Panc1 (cell line): Measurements from ENCODE around the gene ARID4B. TPM values are rescaled to one million over a fixed set of nuclear protein-coding genes. Genes with fewer than 3 reads are reported as not detected.

Experiments
- ATAC-seq: fragments of 200-7000 bp; cut with Tn5 transposase; 2 replicates; pipeline ENCODE4 v1.9.1; 2020; ENCODE audit warnings: mild to moderate bottlenecking, moderate library complexity
- BruUV-seq: library from RNA; stranded (reverse); fragments of 400-500 nt; replicated peaks from 2 replicates; lab custom pipeline; 2021; lab: Mats Ljungman, UMichigan
- CTCF ChIA-PET: fragments of 300-600 bp; sonication (Branson Sonifier 250); formaldehyde crosslinking; loops from one replicate; lab custom pipeline; 2022; ENCODE audit warnings: antibody characterized with exemption; lab: Charles Lee
- POLR2A ChIA-PET: fragments of 300-600 bp; sonication (Branson Sonifier 250); formaldehyde crosslinking; loops from one replicate; lab custom pipeline; 2022; ENCODE audit warnings: antibody characterized with exemption; lab: Charles Lee
- DNase-seq: peaks from one replicate; pipeline ENCODE4 v3.0.0-alpha.2; 2010; ENCODE audit warnings: low read depth, low spot score
- H3K27ac ChIP-seq: 2 replicates; pipeline ENCODE4 v1.5.1; 2011; ENCODE audit warnings: mild to moderate bottlenecking, low read length, inconsistent platforms
- H3K27me3 ChIP-seq: fragments of 200-500 bp; sonication (Bioruptor generic); 2 replicates; pipeline ENCODE4 v1.6.0; 2014; ENCODE audit warnings: low read length, inconsistent platforms; ENCODE audit not compliant: control insufficient read depth, insufficient read depth
- H3K36me3 ChIP-seq: fragments of 200-500 bp; sonication (Bioruptor generic); 2 replicates; pipeline ENCODE4 v1.5.1; 2014; ENCODE audit warnings: inconsistent platforms, mild to moderate bottlenecking, low read length, moderate library complexity; ENCODE audit not compliant: control insufficient read depth, insufficient read depth
- H3K4me1 ChIP-seq: 2 replicates; pipeline ENCODE4 v1.5.1; 2011; ENCODE audit warnings: inconsistent platforms, mild to moderate bottlenecking, low read length, moderate library complexity; ENCODE audit not compliant: control insufficient read depth, insufficient read depth
- H3K4me3 ChIP-seq, 2 experiments: 2 replicates each; pipeline ENCODE4 v1.5.1; 2011 to 2012; ENCODE audit warnings: low read depth in 2 of 2, low read length in 2 of 2, mild to moderate bottlenecking in 2 of 2, inconsistent platforms in 1 of 2, moderate library complexity in 1 of 2
- H3K9me3 ChIP-seq: fragments of 200-500 bp; sonication (Bioruptor generic); 2 replicates; pipeline ENCODE4 v1.5.1; 2014; ENCODE audit warnings: low read depth, mild to moderate bottlenecking, inconsistent platforms, low read length, moderate library complexity; ENCODE audit not compliant: control insufficient read depth, insufficient read depth
- CTCF ChIP-seq: fragments of 450-650 bp; IDR thresholded peaks from 2 replicates; pipeline ENCODE4 v1.5.1; 2017; ENCODE audit warnings: mild to moderate bottlenecking
- POLR2AphosphoS5 ChIP-seq: IDR thresholded peaks from 2 replicates; pipeline ENCODE4 v1.6.1; 2012; ENCODE audit warnings: mild to moderate bottlenecking, low read depth, low read length, moderate library complexity
- REST ChIP-seq, 2 experiments: IDR thresholded peaks; 2 replicates each; pipeline ENCODE4 v1.6.1; 2011 to 2012; ENCODE audit warnings: low read depth in 2 of 2, control low read depth in 1 of 2, low read length in 1 of 2, mild to moderate bottlenecking in 1 of 2, moderate library complexity in 1 of 2; ENCODE audit not compliant: insufficient read depth in 1 of 2
- SIN3A ChIP-seq: IDR thresholded peaks from 2 replicates; pipeline ENCODE4 v1.6.1; 2012; ENCODE audit warnings: low read depth, mild to moderate bottlenecking, low read length, moderate library complexity, borderline replicate concordance; ENCODE audit not compliant: insufficient read depth
- TCF7L2 ChIP-seq: IDR thresholded peaks from 2 replicates; pipeline ENCODE4 v1.6.1; 2011; ENCODE audit warnings: mild to moderate bottlenecking, low read depth, low read length, inconsistent platforms
- in situ Hi-C: cut with HindIII; loops from 2 replicates; pipeline ENCODE4 v1.10.0; 2016; ENCODE audit warnings: low sequenced_read_pairs, low pct_unique_long_range_greater_than_20kb
- intact Hi-C: fragments of 100-400 bp; cut with micrococcal nuclease; formaldehyde crosslinking; loops from one replicate; pipeline ENCODE4 v1.10.0; 2022; ENCODE audit not compliant: unreplicated experiment
- total RNA-seq: library from RNA; stranded (reverse); gene quantifications from one replicate; pipeline ENCODE4 v1.2.1, GENCODE V29; 2021; ENCODE audit not compliant: unreplicated experiment

The ARID4B gene
- total RNA-seq, 1 experiment from 2014 or later = 37.5 TPM

GRCh38 chr1:235149824-235150223 lies 178.2 kb downstream of the ARID4B start:
- ATAC-seq (no peak), DNase-seq (no peak)
- H3K4me3 ChIP-seq = no peak overlapping the region
- intact Hi-C loops (no loop called here), in situ Hi-C loops (no loop called here)
- CTCF ChIA-PET = no interaction called here
- BruUV-seq = no TSS peak
- POLR2A ChIA-PET = no interaction called here
- no peaks in the 10 kb centered on the region for H3K27me3 ChIP-seq
- TF ChIP-seq REST (IDR thresholded peaks at IDR 0.05; ENCODE audit: insufficient read depth in 1 of 2, low read depth in 2 of 2, low read length in 1 of 2) = no peak
- TF ChIP-seq SIN3A = no peak
- TF ChIP-seq CTCF = no peak
- no peak for TF ChIP-seq TCF7L2
- TF ChIP-seq POLR2AphosphoS5 = no peak
- H3K36me3 ChIP-seq = peaks cover 21% of the 10 kb centered on the region
- H3K4me1 ChIP-seq = no peaks in the 10 kb centered on the region
- H3K9me3 ChIP-seq = no peaks in the 10 kb centered on the region
- no peak overlapping the region for H3K27ac ChIP-seq

GRCh38 chr1:235147269-235147668 lies 180.7 kb downstream of the ARID4B start:
- H3K9me3 ChIP-seq = no peaks in the 10 kb centered on the region
- no peaks in the 10 kb centered on the region for H3K4me1 ChIP-seq
- DNase-seq (no peak), ATAC-seq (no peak)
- TF ChIP-seq POLR2AphosphoS5 = no peak
- TF ChIP-seq SIN3A = no peak
- no peak for TF ChIP-seq REST (IDR thresholded peaks at IDR 0.05; ENCODE audit: insufficient read depth in 1 of 2, low read depth in 2 of 2, low read length in 1 of 2)
- no peak for TF ChIP-seq TCF7L2
- no peak for TF ChIP-seq CTCF
- H3K36me3 ChIP-seq = peaks cover 14% of the 10 kb centered on the region
- ChIA-PET CTCF (no interaction called here), POLR2A (interaction anchor here (0.6 kb wide), 1 partner anchor 42 kb away, joined by 29 read pairs; no protein-coding TSS in a partner anchor)
- intact Hi-C loops = no loop called here
- H3K27ac ChIP-seq = no peak overlapping the region
- BruUV-seq = no TSS peak
- no peak overlapping the region for H3K4me3 ChIP-seq
- H3K27me3 ChIP-seq = no peaks in the 10 kb centered on the region
- in situ Hi-C loops = no loop called here
